Ramos (cell line): ENCODE results near the gene OAS3.
"Not testable (repeated sequence)": the region's sequence is repeated elsewhere in the genome, so short reads cannot be mapped to it uniquely, and the experiment has no call there.

ENCODE experiments used
- in situ Hi-C: fragments of 300-500 bp; cut with MboI; formaldehyde crosslinking; loops from one replicate; pipeline ENCODE4 v1.14.3; 2022; ENCODE audit warnings: low sequenced_read_pairs; ENCODE audit not compliant: unreplicated experiment

OAS3 gene

DNA sequence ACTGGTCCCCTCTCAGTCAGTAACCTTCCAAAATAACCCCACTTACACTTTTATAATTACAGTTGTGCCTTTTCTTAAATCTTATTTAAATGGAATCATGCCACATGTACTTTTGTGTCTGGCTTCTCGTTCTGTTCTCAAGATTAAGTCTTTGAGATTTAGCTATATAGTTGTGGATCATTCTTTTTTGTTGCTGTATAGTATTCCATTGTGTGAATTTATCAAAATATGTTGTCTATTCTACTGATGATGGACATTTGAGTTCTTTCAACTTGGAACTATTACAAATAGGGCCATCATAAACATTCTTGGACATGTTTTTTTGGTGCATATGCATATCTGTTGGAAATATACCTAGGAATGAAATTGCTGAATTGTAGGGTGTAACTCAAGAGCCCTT, 9.0 kb downstream of the OAS3 start:
- in situ Hi-C loops: no loop called here

DNA sequence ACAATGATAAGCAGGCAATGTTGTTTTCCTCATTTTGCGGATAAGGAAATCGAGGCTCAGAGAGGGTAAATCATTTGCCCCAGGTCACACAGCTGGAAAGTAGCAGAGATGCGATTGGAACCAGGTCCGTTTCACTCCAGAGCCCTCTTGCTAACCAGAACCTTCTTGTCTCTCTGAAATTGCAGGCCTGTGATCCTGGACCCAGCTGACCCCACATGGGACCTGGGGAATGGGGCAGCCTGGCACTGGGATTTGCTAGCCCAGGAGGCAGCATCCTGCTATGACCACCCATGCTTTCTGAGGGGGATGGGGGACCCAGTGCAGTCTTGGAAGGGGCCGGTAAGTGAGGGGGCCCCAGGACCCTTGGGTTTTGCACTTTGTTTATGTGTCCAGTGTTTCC, 9.5 kb downstream of the OAS3 start:
- in situ Hi-C loops: no loop called here

DNA sequence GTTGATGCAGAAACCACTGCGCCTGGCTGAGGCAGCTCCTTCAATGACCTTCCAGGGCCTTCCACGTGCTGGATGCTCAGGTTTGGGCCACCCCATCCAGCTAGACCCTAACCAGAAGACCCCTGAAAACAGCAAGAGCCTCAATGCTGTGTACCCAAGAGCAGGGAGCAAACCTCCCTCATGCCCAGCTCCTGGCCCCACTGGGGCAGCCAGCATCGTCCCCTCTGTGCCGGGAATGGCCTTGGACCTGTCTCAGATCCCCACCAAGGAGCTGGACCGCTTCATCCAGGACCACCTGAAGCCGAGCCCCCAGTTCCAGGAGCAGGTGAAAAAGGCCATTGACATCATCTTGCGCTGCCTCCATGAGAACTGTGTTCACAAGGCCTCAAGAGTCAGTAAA, 10.5 kb downstream of the OAS3 start:
- in situ Hi-C loops: no loop called here

DNA sequence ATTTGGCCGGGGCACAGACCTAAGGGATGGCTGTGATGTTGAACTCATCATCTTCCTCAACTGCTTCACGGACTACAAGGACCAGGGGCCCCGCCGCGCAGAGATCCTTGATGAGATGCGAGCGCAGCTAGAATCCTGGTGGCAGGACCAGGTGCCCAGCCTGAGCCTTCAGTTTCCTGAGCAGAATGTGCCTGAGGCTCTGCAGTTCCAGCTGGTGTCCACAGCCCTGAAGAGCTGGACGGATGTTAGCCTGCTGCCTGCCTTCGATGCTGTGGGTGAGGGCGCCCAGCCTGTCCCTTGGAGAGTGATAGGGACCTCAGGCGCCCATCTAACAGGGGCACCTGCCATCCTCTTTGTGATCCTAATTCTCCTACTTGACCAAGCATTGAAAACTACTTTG, 12.4 kb downstream of the OAS3 start:
- in situ Hi-C loops: no loop called here

DNA sequence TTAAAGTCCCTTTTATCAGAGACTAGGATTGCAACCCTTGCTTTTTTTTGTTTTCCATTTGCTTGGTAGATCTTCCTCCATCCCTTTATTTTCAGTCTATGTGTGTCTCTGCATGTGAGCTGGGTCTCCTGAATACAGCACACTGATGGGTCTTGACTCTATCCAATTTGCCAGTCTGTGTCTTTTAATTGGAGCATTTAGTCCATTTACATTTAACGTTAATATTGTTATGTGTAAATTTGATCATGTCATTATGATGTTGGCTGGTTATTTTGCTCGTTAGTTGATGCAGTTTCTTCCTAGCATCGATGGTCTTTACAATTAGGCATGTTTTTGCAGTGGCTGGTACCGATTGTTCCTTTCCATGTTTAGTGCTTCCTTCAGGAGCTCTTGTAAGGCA, 18.9 kb downstream of the OAS3 start:
- in situ Hi-C loops: not testable (repeated sequence)

DNA sequence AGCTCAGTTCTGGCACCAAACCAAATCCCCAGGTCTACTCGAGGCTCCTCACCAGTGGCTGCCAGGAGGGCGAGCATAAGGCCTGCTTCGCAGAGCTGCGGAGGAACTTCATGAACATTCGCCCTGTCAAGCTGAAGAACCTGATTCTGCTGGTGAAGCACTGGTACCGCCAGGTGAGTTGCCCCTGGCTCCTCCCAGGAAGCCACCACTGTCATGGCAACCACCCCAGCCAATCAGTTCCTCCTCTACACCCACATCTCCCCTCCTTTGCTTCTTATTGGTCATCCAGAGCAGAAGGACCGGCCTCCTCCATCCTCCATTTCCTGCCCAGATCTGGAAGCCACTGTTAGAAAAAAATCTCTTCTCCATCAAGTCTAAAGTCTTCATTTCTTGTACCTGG, 22.8 kb downstream of the OAS3 start:
- in situ Hi-C loops: no loop called here

DNA sequence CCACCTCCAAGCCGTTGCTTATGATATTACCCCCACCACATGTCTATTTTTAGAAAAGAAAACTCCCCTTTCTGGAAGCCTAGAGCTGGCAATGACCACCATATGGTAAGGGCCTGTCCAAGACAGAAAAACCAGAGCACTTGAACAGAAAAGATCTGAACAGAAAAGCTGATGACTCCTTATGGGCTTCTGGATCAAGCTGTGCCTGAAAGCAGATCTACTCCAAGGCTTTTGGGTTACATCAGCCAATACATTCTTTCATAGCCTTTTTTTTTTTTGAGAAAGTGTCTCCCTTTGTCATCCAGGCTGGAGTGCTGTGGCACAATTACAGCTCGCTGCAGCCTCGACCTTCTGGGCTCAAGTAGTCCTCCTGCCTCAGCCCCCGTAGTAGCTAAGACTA, 23.3 kb downstream of the OAS3 start:
- in situ Hi-C loops: no loop called here

DNA sequence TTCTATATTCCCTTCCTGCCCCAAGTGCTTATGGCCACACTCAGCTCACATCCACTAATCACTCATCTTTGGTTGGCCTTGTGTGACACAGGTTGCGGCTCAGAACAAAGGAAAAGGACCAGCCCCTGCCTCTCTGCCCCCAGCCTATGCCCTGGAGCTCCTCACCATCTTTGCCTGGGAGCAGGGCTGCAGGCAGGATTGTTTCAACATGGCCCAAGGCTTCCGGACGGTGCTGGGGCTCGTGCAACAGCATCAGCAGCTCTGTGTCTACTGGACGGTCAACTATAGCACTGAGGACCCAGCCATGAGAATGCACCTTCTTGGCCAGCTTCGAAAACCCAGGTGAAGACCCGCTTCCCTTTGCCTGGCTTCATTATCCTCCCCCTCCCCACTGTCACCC, 24.3 kb downstream of the OAS3 start:
- in situ Hi-C loops: no loop called here

DNA sequence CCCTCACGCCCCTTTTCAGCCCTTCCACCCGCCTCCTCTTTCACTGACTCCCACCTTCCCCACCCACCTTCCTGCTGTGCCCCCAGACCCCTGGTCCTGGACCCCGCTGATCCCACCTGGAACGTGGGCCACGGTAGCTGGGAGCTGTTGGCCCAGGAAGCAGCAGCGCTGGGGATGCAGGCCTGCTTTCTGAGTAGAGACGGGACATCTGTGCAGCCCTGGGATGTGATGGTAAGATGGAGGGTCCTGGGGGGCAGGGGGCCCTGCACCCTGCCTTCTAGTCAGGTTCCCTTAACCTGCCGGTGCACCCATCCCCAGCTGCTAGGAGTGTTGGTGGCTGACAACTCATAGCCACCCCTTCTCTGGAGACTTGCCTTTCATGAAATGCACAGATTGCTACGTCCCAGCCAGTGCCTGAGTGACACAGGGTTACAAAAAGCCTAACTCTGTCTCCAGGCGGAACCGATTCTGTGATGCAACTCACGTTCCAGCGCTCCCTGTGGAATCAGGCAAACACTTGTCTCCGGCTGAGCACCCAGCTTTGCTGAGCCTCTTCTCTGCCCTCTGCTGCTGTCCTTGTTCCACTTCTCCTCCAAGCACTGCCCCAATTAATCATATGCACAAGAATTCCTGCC, 25.1 kb downstream of the OAS3 start:
- in situ Hi-C loops: no loop called here

DNA sequence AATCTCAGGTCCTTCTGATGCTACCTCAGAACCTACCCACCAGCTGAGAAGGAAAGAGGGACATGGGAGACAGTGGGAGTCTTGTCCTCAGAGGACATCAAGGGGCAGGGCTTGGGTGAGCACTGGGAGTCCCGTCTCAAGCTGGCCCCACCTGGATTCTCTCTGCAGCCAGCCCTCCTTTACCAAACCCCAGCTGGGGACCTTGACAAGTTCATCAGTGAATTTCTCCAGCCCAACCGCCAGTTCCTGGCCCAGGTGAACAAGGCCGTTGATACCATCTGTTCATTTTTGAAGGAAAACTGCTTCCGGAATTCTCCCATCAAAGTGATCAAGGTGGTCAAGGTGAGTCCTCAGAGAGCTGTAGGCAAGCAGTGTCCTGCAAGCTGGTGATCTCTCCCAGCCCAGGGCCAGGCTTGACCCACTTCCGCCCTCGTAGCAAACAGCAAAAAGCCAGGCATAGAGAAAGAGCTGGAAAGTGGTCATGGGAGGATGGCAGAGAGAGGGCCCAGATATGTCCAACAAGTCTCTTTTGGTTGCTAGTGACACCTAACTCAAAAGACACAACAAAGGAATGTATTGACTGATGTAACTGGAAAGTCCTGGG, 25.9 kb downstream of the OAS3 start:
- in situ Hi-C loops: no loop called here

DNA sequence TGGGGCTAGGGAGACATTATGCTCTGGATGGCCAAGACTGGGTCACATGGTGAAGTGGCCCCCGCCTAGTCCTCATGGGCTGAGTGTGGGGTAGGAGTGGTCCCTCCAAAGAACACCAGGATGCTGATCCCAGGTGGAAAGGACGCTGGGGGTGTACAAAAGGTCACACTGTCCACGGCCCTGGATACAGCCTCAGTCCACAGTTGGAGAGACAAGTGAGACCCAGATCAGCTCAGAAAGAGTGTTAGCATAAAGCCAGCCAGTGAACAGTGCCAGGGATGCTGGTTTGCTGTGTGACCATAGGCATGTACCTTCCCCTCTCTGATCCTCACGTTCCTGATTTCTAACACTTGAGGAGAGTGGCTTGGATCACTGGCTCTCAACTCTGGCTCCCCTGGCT, 26.6 kb downstream of the OAS3 start:
- in situ Hi-C loops: no loop called here

DNA sequence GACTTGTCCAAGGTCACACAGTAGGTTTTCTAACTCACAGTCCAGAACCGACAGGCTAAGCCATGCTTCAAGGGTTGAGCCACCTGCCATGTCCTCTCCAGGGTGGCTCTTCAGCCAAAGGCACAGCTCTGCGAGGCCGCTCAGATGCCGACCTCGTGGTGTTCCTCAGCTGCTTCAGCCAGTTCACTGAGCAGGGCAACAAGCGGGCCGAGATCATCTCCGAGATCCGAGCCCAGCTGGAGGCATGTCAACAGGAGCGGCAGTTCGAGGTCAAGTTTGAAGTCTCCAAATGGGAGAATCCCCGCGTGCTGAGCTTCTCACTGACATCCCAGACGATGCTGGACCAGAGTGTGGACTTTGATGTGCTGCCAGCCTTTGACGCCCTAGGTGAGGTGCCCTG, 27.4 kb downstream of the OAS3 start:
- in situ Hi-C loops: no loop called here

DNA sequence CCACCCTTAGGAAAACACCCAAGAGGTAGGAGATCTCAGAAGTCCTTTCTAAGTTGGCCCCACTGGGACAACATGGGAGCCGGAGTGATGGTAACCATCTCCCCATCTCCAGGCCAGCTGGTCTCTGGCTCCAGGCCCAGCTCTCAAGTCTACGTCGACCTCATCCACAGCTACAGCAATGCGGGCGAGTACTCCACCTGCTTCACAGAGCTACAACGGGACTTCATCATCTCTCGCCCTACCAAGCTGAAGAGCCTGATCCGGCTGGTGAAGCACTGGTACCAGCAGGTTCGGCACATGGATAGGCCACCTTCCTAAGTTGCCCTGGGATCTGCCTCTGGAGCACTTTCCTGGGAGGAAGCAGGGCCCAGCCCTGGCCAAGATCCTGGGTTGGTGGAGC, 29.0 kb downstream of the OAS3 start:
- in situ Hi-C loops: no loop called here

DNA sequence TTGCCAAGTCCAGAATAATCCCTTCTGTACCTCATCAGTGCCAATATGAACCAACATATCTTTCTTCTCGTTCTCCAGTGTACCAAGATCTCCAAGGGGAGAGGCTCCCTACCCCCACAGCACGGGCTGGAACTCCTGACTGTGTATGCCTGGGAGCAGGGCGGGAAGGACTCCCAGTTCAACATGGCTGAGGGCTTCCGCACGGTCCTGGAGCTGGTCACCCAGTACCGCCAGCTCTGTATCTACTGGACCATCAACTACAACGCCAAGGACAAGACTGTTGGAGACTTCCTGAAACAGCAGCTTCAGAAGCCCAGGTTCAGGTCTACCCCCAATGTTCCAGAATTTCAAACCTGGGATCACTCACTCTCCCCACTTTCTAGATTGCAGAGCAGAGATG, 29.6 kb downstream of the OAS3 start:
- in situ Hi-C loops: no loop called here

DNA sequence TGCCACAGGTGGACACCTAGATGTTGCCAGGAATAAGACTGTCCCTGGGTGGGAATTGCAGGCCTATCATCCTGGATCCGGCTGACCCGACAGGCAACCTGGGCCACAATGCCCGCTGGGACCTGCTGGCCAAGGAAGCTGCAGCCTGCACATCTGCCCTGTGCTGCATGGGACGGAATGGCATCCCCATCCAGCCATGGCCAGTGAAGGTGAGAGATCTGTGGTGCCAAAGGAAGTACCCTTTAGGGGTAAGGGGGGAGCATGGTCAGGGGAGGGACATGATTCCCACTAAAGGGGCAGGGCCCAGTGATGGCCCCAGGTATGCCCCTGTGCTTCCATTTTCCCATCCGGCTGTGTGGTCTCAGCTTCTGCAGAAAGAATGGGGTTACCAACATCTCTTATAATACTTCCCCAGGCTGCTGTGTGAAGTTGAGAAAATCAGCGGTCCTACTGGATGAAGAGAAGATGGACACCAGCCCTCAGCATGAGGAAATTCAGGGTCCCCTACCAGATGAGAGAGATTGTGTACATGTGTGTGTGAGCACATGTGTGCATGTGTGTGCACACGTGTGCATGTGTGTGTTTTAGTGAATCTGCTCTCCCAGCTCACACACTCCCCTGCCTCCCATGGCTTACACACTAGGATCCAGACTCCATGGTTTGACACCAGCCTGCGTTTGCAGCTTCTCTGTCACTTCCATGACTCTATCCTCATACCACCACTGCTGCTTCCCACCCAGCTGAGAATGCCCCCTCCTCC, 31.5 kb downstream of the OAS3 start:
- in situ Hi-C loops: no loop called here

DNA sequence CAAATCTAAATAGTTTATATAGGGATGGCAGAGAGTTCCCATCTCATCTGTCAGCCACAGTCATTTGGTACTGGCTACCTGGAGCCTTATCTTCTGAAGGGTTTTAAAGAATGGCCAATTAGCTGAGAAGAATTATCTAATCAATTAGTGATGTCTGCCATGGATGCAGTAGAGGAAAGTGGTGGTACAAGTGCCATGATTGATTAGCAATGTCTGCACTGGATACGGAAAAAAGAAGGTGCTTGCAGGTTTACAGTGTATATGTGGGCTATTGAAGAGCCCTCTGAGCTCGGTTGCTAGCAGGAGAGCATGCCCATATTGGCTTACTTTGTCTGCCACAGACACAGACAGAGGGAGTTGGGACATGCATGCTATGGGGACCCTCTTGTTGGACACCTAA, 32.1 kb downstream of the OAS3 start:
- in situ Hi-C loops: no loop called here

DNA sequence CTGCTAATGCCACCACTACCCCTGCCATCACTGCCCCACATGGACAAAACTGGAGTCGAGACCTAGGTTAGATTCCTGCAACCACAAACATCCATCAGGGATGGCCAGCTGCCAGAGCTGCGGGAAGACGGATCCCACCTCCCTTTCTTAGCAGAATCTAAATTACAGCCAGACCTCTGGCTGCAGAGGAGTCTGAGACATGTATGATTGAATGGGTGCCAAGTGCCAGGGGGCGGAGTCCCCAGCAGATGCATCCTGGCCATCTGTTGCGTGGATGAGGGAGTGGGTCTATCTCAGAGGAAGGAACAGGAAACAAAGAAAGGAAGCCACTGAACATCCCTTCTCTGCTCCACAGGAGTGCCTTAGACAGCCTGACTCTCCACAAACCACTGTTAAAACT, 33.0 kb downstream of the OAS3 start:
- in situ Hi-C loops: no loop called here

DNA sequence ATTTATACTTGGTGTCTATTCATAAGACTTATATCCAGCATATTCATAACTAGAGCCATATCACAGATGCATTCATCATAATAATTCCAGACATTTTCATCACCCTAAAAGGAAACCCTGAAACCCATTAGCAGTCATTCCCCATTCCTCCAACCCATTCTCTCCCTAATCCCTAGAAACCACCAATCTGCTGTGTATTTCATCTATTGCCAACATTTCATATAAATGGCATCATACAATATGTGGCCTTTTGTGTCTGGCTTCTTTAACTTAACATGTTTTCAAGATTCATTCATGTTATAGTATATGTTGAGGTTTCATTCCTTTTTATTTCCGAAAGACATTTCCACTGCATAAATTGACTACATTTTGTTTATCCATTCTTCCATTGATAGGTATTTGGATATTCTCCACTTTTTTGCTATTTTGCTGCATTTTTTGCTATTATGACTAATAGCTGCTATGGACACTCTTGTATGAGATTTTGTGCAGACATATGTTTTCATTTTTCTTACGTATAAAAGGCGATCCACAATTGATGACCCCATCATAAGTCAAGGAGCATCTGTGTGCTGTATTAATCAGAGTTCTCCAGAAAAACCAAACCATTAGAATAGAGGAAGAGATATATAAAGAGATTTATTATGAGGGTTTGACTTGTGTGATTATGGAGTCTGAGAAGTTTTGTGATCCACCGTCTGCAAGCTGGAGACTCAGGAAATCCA, 34.9 kb downstream of the OAS3 start:
- in situ Hi-C loops: no loop called here

DNA sequence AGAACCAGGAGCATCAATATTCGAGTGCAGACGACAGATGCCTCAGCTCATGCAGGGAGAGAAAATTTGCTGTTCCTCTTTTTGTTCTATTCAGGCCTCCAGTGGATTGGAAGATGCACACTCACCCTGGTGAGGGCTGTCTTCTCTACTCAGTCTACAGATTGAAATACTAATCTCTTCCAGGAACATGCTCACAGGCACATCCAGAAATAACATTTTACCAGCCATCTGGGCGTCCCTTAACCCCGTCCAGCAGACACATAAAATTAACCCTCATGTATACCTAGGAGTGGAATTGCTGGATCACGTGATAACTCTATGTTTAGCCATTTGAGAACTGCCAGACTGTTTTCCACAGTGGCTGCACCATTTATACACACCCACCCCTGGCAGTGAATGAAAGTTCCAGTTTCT, 35.6 kb downstream of the OAS3 start:
- in situ Hi-C loops: no loop called here

DNA sequence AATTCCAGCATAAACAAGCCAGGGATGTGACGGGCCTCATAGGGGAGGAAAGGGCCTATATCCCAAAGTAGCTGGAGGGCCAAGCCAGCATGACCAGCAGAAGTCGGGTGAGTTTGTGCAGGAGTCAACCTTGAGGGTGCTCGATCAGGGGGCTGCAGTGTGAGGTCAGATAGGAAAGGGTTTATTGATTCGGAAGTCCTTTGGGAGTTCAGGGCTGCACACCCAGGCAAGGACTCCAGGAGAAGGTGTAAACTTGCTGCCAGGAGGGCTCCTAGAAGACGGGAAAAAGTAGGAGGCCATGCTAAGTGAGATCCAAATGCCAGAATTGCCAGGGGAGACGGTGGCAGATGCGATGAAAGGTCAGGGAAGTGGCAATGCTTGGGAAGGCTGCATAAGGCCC, 36.6 kb downstream of the OAS3 start:
- in situ Hi-C loops: no loop called here

DNA sequence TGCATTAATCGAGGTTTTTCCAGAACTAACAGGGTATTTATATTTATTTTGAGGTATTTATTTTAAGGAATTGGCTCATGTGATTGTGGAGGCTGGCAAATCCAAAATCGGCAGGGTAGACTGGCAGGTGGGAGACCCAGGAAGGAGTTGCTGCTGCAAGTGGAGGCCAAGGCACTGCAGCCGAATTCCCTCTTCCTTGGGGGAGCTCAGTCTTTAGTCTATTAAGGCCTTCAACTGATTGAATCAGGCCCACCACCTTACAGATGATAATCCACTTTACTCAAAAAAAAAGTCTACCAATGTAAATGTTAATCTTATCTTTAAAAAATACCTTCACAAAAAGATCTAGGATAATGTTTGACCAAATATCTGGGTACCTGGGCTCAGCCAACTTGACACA, 38.9 kb downstream of the OAS3 start:
- in situ Hi-C loops: no loop called here
